ENCODE data around the gene RABGAP1L. TPM values are rescaled to one million over a fixed set of nuclear protein-coding genes. Genes with fewer than 3 reads are reported as not detected.

RABGAP1L gene
- total RNA-seq, 2 experiments from 2014 or later: 59.8 to 67.6 TPM

GRCh38 chr1:174206148-174206836 lies 47.0 kb downstream of the RABGAP1L start:
- Histone ChIP-seq H3K36me3 (ENCODE audit: insufficient read depth, low read length) (no peaks in the 10 kb centered on the region), H3K27me3 (ENCODE audit: control insufficient read depth in 1 of 2, insufficient read depth in 2 of 2, low read length in 2 of 2) (no peaks in the 10 kb centered on the region), H3K4me1 (ENCODE audit: insufficient read depth, low read length) (peaks cover 15% of the 10 kb centered on the region), H3K9me3 (ENCODE audit: control insufficient read depth in 1 of 2, insufficient read depth in 1 of 2, low read length in 2 of 2) (no peaks in the 10 kb centered on the region), H3K4me3 (ENCODE audit: low read length) (no peak overlapping the region), H3K27ac (ENCODE audit: low read depth in 1 of 2, low read length in 2 of 2) (no peak overlapping the region)
- H3K36me3 Mint-ChIP-seq (ENCODE audit: low read depth): peaks cover 5% of the 10 kb centered on the region
- H3K27me3 Mint-ChIP-seq: no peaks in the 10 kb centered on the region
- peak in 3 of 14 experiments; percentile 42 to 62 (median 51) for DNase-seq
- ChIA-PET POLR2A (interaction anchor here (0.9 to 1.1 kb wide), 2 partner anchors 12 to 184 kb away, joined by 3 to 4 read pairs; partner anchors contain the start of gene RC3H1), CTCF (interaction anchor here (0.9 to 3.2 kb wide), 2 partner anchors 12 to 14 kb away, joined by 4 to 13 read pairs; no protein-coding TSS in a partner anchor)
- TF ChIP-seq, protein P1, sequence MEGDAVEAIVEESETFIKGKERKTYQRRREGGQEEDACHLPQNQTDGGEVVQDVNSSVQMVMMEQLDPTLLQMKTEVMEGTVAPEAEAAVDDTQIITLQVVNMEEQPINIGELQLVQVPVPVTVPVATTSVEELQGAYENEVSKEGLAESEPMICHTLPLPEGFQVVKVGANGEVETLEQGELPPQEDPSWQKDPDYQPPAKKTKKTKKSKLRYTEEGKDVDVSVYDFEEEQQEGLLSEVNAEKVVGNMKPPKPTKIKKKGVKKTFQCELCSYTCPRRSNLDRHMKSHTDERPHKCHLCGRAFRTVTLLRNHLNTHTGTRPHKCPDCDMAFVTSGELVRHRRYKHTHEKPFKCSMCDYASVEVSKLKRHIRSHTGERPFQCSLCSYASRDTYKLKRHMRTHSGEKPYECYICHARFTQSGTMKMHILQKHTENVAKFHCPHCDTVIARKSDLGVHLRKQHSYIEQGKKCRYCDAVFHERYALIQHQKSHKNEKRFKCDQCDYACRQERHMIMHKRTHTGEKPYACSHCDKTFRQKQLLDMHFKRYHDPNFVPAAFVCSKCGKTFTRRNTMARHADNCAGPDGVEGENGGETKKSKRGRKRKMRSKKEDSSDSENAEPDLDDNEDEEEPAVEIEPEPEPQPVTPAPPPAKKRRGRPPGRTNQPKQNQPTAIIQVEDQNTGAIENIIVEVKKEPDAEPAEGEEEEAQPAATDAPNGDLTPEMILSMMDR (IDR thresholded peaks at IDR 0.05): no peak
- H3K27ac Mint-ChIP-seq: no peak overlapping the region
- peak; percentile 30 for ATAC-seq (ENCODE audit: poor library complexity)
- peaks cover 58% of the 10 kb centered on the region for H3K4me1 Mint-ChIP-seq (ENCODE audit: low read depth)
- intact Hi-C loops (cut with DNase I, micrococcal nuclease): no loop called here
- peak overlapping the region; percentile 49 for H3K4me3 Mint-ChIP-seq
- H3K9me3 Mint-ChIP-seq: peaks cover 5% of the 10 kb centered on the region

DNA sequence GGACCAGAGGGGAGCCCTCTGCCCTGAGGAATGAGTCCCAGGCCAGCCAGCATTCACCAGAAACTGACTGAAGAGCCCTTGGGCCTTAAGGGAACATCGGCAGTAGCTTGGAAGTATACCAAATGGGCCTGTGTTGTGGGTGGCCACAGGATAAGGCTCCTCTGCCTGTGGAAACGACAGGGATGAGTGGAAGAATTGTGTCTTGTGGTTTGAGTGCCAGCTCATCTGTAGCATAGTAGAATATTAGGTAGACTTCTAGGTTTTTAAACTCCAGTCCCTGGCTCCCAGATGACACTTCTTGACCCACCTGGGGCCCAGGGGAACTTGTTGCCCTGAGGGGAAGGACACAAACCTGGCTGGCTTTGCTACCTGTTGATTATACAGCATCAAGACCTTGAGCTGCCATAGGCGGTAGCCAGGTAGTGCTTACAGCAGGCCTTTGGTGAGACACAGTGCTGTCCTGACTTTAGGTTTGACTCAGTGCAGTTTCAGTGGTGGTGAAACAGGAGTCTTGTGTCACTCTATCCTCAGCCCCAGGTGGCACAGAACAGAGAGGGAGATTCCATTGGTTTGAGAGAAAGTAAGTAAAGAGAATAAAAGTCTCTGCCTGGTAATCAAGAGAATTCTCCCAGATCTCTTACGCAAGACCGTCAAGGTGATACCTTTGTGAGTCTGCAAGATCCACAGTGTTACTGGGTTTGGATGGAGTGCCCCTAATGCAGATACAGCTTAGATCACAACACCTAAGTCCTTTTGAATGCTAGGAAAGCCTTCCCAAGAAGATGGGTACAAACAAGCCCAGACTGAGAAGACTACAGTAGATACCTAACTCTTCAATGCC lies 50.2 kb downstream of the RABGAP1L start:
- Histone ChIP-seq H3K27me3 (ENCODE audit: control insufficient read depth in 1 of 2, insufficient read depth in 2 of 2, low read length in 2 of 2) (no peaks in the 10 kb centered on the region), H3K27ac (ENCODE audit: low read depth in 1 of 2, low read length in 2 of 2) (no peak overlapping the region), H3K4me1 (ENCODE audit: insufficient read depth, low read length) (peaks cover 7% of the 10 kb centered on the region), H3K36me3 (ENCODE audit: insufficient read depth, low read length) (no peaks in the 10 kb centered on the region), H3K4me3 (ENCODE audit: low read length) (no peak overlapping the region), H3K9me3 (ENCODE audit: control insufficient read depth in 1 of 2, insufficient read depth in 1 of 2, low read length in 2 of 2) (no peaks in the 10 kb centered on the region)
- ATAC-seq (ENCODE audit: poor library complexity) (no peak), DNase-seq (no peak)
- CTCF ChIA-PET: no interaction called here
- Mint-ChIP-seq H3K27me3 (no peaks in the 10 kb centered on the region), H3K27ac (no peak overlapping the region), H3K36me3 (ENCODE audit: low read depth) (peaks cover 4% of the 10 kb centered on the region), H3K4me1 (ENCODE audit: low read depth) (peaks cover 45% of the 10 kb centered on the region), H3K9me3 (peaks cover 2% of the 10 kb centered on the region), H3K4me3 (no peak overlapping the region)
- TF ChIP-seq, protein P1 (IDR thresholded peaks at IDR 0.05): no peak
- intact Hi-C loops (cut with DNase I, micrococcal nuclease): loop anchor here (5.0 to 10.0 kb wide), 2 partner anchors 47 to 225 kb away; no protein-coding TSS in a partner anchor
- POLR2A ChIA-PET: no interaction called here

GRCh38 chr1:174211486-174211885 lies 52.2 kb downstream of the RABGAP1L start:
- POLR2A ChIA-PET: no interaction called here

More at GRCh38 chr1:174211486-174211885, 52.2 kb downstream of the RABGAP1L start:
- H3K4me3 ChIP-seq (ENCODE audit: low read length): no peak overlapping the region
- DNase-seq: no peak
- H3K27me3 ChIP-seq (ENCODE audit: control insufficient read depth in 1 of 2, insufficient read depth in 2 of 2, low read length in 2 of 2): no peaks in the 10 kb centered on the region
- H3K27ac ChIP-seq (ENCODE audit: low read depth in 1 of 2, low read length in 2 of 2): no peak overlapping the region
- no peak for ATAC-seq (ENCODE audit: poor library complexity)
- H3K4me3 Mint-ChIP-seq: no peak overlapping the region
- no peaks in the 10 kb centered on the region for H3K27me3 Mint-ChIP-seq
- no peaks in the 10 kb centered on the region for H3K36me3 ChIP-seq (ENCODE audit: insufficient read depth, low read length)
- no peak overlapping the region for H3K27ac Mint-ChIP-seq
- H3K36me3 Mint-ChIP-seq (ENCODE audit: low read depth): no peaks in the 10 kb centered on the region
- TF ChIP-seq, protein P1 (IDR thresholded peaks at IDR 0.05): no peak
- peaks cover 26% of the 10 kb centered on the region for H3K4me1 Mint-ChIP-seq (ENCODE audit: low read depth)
- intact Hi-C loops (cut with DNase I, micrococcal nuclease): loop anchor here (5.0 to 10.0 kb wide), 2 partner anchors 49 to 227 kb away; no protein-coding TSS in a partner anchor
- no peaks in the 10 kb centered on the region for H3K4me1 ChIP-seq (ENCODE audit: insufficient read depth, low read length)
- H3K9me3 Mint-ChIP-seq: no peaks in the 10 kb centered on the region
- CTCF ChIA-PET: interaction anchor here (0.6 kb wide), 1 partner anchor 12 kb away, joined by 3 read pairs; no protein-coding TSS in a partner anchor
- no peaks in the 10 kb centered on the region for H3K9me3 ChIP-seq (ENCODE audit: control insufficient read depth in 1 of 2, insufficient read depth in 1 of 2, low read length in 2 of 2)

Measured in CD4-positive, alpha-beta T cell (primary cell).